ENCODE measurements around the gene PPP3CA.
A peak's percentile ranks its signal among the peaks of the same experiment; 100 is the strongest.

Gene PPP3CA

DNA sequence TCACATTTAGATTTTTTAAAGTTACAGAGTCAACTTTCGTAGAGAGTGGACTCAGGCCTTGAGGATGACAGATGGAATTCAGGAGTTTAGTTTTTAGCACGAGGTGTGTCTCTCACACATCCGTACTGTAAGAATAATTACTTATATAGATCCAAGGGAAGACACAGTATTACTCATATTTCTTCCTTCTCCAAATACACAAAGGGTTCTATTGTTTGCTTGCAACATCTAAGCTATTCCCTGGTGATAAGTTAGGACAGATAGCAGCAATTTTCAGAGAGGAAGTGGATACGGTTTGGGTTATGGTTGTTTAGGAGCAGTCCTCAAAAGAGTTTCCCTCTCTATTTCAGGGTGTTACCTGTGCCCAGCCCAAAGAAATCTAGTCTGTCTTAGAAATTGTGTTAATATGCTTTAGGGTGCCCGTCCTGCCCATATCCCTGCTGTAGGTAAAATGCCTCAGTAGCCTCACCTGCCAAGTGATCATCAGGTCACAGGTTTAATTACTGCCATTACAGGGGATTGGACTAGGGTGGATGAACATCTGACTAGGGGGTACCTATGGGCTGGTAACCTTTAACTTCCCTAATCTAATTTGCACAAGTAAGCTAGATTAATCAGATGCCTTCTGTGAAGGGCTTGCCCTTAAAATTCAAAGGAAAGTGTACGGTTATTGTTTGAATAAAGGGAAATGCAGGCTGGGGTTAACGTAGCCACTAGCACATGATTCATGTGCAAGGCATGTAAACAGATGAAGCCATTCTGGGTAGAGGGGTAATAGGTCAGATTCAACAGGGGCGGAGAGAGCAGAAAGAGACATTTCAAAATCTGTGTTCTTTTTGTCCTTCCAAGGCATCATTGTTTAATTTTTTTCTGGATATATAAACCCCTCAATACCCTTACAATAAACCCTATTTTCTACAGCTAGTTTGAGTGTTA is 8.7 kb upstream of the PPP3CA start:
- no peak overlapping the region for H3K27ac ChIP-seq
- TF ChIP-seq, protein P1, sequence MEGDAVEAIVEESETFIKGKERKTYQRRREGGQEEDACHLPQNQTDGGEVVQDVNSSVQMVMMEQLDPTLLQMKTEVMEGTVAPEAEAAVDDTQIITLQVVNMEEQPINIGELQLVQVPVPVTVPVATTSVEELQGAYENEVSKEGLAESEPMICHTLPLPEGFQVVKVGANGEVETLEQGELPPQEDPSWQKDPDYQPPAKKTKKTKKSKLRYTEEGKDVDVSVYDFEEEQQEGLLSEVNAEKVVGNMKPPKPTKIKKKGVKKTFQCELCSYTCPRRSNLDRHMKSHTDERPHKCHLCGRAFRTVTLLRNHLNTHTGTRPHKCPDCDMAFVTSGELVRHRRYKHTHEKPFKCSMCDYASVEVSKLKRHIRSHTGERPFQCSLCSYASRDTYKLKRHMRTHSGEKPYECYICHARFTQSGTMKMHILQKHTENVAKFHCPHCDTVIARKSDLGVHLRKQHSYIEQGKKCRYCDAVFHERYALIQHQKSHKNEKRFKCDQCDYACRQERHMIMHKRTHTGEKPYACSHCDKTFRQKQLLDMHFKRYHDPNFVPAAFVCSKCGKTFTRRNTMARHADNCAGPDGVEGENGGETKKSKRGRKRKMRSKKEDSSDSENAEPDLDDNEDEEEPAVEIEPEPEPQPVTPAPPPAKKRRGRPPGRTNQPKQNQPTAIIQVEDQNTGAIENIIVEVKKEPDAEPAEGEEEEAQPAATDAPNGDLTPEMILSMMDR (conservative IDR thresholded peaks at IDR 0.05) = no peak

DNA sequence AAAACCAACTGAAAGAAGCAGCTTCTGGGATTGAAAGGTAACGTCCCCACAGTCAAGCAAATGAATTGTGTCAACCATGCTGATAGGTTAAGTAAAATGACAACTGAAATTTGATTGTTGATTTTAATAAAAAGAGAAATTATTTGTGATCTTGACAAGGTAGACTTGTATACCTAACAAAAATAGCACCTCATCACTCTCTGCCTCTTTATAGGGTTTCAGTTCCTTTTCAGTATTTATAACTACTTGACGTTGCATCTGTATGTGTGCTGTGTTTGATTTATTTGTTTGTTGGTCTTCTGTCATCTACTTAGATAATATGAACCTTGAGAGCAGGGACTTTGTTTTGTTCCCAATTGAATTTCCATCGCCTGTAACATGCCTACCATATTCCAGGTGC is 7.9 kb upstream of the PPP3CA start:
- TF ChIP-seq, protein P1 (conservative IDR thresholded peaks at IDR 0.05) = no peak
- no peak overlapping the region for H3K27ac ChIP-seq

- TF ChIP-seq, protein P1 (conservative IDR thresholded peaks at IDR 0.05) = no peak
- peak overlapping the region; percentile 96 for H3K27ac ChIP-seq
Observed at GRCh38 chr4:101349801-101350064, 2.4 kb upstream of the PPP3CA start.

GRCh38 chr4:101348995-101349800 is 1.9 kb upstream of the PPP3CA start:
- TF ChIP-seq, protein P1 (conservative IDR thresholded peaks at IDR 0.05) = no peak
- H3K27ac ChIP-seq = peak overlapping the region; percentile 96

GRCh38 chr4:101348367-101348827 is 1.1 kb upstream of the PPP3CA start:
- TF ChIP-seq, protein P1 (conservative IDR thresholded peaks at IDR 0.05) = 0 out of 2 replicates have a peak, but pooled peaks have one; percentile 1
- H3K27ac ChIP-seq = peak overlapping the region; percentile 96

DNA sequence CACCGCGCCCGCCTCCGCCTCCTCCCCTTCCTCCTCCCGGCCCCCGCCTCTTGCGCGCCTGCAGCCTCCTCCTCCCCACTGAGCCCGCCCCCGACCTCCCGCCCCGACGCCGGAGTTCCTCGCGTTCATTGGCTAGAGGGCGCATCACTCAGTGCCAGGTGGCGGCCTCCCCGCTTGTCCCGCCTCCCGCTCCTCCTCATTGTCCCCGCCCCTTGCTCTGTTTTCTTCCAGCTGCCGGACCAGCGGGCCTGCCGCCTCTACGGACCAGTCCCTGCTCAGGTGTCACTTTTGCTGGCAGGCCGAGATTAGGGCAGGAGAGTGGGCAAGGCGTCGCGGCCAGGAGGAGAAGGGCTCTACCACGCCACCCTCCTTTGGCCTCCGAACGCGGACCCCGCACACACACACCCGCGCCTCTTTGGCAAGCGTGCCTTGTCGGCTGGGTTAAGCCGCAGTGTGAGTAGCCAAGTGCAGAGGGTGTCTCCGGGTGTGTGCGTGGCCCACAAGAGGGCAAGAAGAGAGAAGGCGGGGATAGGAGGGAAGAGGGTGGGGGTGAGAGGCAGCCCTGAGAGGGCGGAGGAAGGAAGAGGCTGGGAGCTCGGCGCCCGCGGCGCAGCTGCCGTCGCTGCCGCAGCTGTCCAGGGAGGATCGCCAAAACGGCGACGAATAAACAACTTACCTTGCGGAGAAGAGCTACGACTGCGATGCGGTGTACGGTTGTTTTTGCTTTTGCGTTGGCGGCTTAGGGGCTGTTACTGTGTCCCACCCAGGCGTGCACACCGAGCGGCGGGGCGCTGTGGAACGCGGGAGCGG is 436 bp upstream of the PPP3CA start:
- peak overlapping the region; percentile 96 for H3K27ac ChIP-seq
- TF ChIP-seq, protein P1 (conservative IDR thresholded peaks at IDR 0.05) = peak; percentile 12; the same call in 1 of the 2 replicates
